Measurements from ENCODE around the gene R3HDM4. TPM values are rescaled to one million over a fixed set of nuclear protein-coding genes. Genes with fewer than 3 reads are reported as not detected.
A peak's percentile ranks its signal among the peaks of the same experiment; 100 is the strongest.

The R3HDM4 gene
- total and polyA plus RNA-seq, 9 of the 15 experiments (the other 6 are each of a cell fraction or from before 2014, with no cell fraction given), result 3.2 to 154 (median 59.0) TPM

- TF ChIP-seq PREB (CRISPR knock-in tag; IDR thresholded peaks at IDR 0.05), result no peak
- TF ChIP-seq RBM17 (IDR thresholded peaks at IDR 0.05; ENCODE audit: borderline replicate concordance, low read depth, low read length), result no peak
- TF ChIP-seq POLR2A (conservative IDR thresholded peaks at IDR 0.05), result peak; percentile 45; the same call in 1 of the 2 replicates
- peak; percentile 32; the same call in 1 of the 2 replicates for TF ChIP-seq NCOR1 (IDR thresholded peaks at IDR 0.05)
- no peak for TF ChIP-seq ATF7 (IDR thresholded peaks at IDR 0.05)
- TF ChIP-seq XRCC4 (IDR thresholded peaks at IDR 0.05; ENCODE audit: extremely low read depth, insufficient read depth, insufficient read length), result no peak
- TF ChIP-seq RNF2 (IDR thresholded peaks at IDR 0.05), result peak; percentile 33; the same call in 1 of the 2 replicates
- no peak for TF ChIP-seq NFXL1 (CRISPR knock-in tag; IDR thresholded peaks at IDR 0.05)
- TF ChIP-seq E2F3 (CRISPR knock-in tag; IDR thresholded peaks at IDR 0.05), result 0 out of 2 replicates have a peak, but pooled peaks have one; percentile 24
- no peak for TF ChIP-seq THRAP3 (IDR thresholded peaks at IDR 0.05; ENCODE audit: borderline replicate concordance)
- TF ChIP-seq ELF1 (tag; IDR thresholded peaks at IDR 0.05), result no peak
- TF ChIP-seq NFRKB (IDR thresholded peaks at IDR 0.05; ENCODE audit: low read depth), result peak; percentile 52; the same call in 1 of the 2 replicates
- TF ChIP-seq SREBF1 (IDR thresholded peaks at IDR 0.05; ENCODE audit: borderline replicate concordance, low read depth, low read length), result no peak
- TF ChIP-seq POLR2AphosphoS2 (IDR thresholded peaks at IDR 0.05; ENCODE audit: low read length), result no peak
- TF ChIP-seq ARID1B (IDR thresholded peaks at IDR 0.05), result peak; percentile 43; the same call in 1 of the 2 replicates
- no peak for TF ChIP-seq GABPB1 (CRISPR knock-in tag; IDR thresholded peaks at IDR 0.05)
- no peak for TF ChIP-seq REST (IDR thresholded peaks at IDR 0.05; ENCODE audit: borderline replicate concordance)
- 0 out of 2 replicates have a peak, but pooled peaks have one; percentile 54 for TF ChIP-seq REST (CRISPR knock-in tag; IDR thresholded peaks at IDR 0.05; ENCODE audit: low read depth)
- no peak for TF ChIP-seq ZNF174 (CRISPR knock-in tag; IDR thresholded peaks at IDR 0.05)
- TF ChIP-seq XRCC5 (IDR thresholded peaks at IDR 0.05; ENCODE audit: low read depth, low read length), result no peak
- TF ChIP-seq SP1 (CRISPR knock-in tag; IDR thresholded peaks at IDR 0.05), result 0 out of 2 replicates have a peak, but pooled peaks have one; percentile 46
- TF ChIP-seq HCFC1 (IDR thresholded peaks at IDR 0.05; ENCODE audit: low read depth, low read length), result no peak
Observed at GRCh38 chr19:952680-953444, 39.8 kb upstream of the R3HDM4 start (continued).

Measured in K562 (cell line).